NCI-H2227 (cell line): ENCODE data around the gene DTWD1.
A peak's percentile ranks its signal among the peaks of the same experiment; 100 is the strongest.
"Not testable (repeated sequence)": the region's sequence is repeated elsewhere in the genome, so short reads cannot be mapped to it uniquely, and the experiment has no call there.

Experiments used
- DNase-seq: peaks from one replicate; lab custom pipeline; 2025; ENCODE audit not compliant: unreplicated experiment; lab: John Stamatoyannopoulos, UW

The DTWD1 gene, protein sequence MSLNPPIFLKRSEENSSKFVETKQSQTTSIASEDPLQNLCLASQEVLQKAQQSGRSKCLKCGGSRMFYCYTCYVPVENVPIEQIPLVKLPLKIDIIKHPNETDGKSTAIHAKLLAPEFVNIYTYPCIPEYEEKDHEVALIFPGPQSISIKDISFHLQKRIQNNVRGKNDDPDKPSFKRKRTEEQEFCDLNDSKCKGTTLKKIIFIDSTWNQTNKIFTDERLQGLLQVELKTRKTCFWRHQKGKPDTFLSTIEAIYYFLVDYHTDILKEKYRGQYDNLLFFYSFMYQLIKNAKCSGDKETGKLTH

DNA sequence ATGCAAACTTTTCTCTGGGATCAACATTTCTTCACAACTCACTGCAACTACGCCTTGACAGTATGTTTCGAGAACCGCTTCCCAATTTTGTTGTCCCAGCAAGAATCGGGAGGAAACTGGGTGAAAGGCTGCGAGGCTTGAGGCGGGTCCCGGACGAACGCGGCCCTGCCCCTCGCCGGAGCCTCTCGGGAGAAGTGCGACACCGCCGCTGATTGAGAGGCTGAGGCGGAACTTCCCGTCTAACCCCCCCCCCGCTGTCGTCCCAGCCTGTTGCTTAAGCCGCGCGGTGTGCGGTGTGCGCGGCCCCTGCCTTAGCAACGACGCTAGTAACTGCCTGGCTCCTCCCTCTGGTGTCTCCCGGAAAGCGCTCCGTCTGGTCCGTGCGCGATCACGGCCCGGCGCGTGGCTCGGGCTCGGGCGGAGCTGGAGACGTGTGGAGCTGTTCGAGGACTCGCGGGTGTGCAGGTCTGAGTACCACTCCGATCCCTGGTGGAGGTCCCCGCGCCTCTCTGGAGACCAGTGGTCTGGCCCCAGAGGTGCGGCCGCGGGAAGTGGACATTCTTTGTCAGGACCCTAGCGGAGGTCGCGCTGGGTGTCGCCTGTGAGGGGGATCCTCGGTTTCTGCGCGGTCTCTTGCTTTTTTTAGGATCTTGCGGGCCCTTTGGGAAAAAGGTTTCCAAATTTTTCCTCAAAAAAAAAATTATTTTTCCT is at the start of gene DTWD1, which contains the start of gene FAM227B:
DTWD1 (plus strand) TSS at position 391 of the 711 bp plus-strand sequence. CDS start 4,120 bp downstream, outside the sequence.
FAM227B (minus strand) TSS at position 161 of the 711 bp plus-strand sequence. CDS start 5,647 bp downstream, outside the sequence.
- DNase-seq = peak; percentile 96

DNA sequence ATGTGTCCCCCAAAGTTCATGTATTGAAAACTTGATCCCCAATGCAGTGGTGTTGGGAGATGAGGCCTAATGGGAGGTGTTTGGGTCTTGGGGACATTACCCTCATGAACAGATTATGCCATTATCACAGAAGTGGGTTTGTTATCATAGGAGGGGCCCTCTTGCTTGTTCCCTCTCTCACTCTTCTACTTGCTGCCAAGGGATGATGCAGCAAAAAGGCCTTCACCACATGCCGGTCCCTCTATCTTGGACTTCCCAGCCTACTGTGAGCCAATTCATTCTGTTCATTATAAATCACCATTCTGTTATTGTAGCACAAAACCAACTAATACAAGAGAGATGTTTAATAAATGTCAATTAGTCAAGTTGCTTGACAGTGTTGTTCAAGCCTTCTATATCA is 47.4 kb upstream of the DTWD1 start:
- no peak for DNase-seq

DNA sequence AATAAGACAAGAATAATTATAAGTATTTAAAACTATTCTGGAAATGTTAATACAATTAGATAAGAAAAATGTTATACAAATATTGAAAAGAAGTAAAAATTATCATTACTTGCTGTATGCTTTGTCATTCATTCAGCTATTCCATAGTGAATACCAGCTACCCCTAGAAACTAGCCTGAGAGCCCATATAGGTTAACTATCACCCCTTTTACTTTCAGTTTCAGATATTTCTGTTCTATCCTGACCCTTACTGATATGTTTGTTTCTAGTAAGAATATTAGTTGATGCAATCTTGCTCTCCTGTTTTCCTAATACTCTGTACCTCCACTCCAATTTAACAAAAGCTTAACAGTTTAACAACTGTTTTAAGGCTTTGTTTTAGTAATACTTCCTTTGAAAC is 31.8 kb upstream of the DTWD1 start:
- DNase-seq = no peak

DNA sequence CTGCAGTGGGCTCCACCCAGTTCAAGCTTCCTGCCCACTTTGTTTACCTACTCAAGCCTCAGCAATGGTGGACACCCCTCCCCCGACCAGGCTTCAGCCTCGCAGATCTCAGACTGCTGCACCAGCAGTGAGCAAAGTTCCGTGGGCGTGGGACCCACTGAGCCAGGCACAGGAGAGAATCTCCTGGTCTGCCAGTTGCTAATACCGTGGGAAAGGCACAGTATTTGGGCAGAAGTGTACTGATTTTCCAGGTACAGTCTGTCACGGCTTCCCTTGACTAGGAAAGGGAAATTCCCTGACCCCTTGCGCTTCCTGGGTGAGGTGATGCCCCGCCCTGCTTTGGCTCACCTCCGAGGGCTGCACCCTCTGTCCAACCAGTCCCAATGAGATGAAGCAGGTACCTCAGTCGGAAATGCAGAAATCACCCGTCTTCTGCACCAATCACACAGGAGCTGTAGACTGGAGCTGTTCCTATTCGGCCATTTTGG is 28.0 kb upstream of the DTWD1 start:
- not testable (repeated sequence) for DNase-seq

DNA sequence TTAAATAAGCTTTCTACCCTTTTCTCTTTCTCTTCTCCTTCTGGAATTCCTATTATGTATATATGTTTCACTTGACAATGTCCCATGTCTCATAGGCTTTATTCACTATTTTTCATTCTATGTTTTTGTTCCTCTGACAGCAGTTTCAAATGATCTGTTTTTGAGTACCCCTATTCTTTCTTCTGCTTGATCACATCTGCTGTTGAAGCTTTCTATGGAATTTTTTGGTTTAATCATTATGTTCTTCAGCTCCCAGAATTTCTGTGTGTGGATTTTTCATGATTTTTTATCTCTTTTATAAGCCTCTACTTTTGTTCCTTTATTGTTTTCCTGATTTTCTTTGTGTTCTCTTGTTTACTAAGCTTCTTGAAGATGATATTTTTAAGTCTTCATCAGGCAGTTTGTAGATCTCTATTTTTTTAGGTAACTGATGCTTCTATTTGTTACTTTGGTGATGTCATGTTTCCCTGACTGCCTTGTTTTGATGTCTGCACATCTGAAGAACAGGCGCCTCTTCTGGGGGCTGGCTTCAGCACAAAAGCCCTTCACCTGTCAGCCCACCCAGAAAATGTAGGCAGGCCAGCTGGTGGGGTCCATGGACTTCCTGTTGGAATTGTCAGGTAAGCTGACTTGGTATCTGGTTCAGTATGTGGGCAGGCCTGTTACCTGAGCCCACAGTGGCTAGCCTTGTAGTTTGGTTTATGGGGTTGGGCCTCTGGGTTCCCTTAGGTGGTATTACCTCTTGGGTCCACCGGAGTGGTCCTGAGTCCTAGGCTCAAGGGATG is 16.0 kb upstream of the DTWD1 start:
- no peak for DNase-seq

DNA sequence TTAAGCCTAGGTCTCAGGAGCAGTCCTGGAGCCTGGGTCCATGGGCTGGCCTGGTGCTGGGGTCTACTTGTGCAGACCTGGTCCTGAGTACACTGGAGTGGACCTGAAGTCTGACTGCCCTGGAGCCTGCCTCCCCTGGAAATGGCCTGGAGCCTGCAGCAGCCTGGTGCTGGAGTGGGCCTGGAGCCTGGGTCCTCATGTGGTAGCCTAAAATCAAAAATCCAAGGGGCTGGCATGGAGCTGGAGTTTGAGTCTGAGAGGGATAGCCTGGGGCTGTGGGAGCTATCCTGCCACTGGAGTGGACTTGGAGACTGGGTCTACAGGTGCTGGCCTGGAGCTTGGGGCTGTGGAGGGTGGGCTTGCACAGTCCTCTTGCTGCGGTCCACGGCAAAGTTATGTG is 15.3 kb upstream of the DTWD1 start:
- DNase-seq = no peak

DNA sequence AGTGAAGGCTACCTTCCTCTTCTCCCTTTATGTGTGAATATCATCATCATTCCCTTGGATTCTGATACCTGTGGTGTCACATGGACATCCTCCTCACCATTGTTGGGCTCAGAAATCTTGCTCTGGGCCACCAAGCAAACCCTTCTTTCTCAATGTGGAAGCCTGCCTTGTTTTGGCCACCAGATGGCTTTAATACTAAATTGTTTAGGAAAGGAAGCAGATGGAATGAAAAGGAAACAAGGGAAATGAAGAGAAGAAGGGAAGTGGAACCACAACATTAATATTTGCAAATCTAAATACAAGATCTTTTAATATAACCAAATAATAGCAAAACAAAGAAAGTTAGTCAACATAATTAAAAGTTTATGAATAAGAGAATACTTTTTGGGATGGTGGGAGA is 14.3 kb upstream of the DTWD1 start:
- no peak for DNase-seq

DNA sequence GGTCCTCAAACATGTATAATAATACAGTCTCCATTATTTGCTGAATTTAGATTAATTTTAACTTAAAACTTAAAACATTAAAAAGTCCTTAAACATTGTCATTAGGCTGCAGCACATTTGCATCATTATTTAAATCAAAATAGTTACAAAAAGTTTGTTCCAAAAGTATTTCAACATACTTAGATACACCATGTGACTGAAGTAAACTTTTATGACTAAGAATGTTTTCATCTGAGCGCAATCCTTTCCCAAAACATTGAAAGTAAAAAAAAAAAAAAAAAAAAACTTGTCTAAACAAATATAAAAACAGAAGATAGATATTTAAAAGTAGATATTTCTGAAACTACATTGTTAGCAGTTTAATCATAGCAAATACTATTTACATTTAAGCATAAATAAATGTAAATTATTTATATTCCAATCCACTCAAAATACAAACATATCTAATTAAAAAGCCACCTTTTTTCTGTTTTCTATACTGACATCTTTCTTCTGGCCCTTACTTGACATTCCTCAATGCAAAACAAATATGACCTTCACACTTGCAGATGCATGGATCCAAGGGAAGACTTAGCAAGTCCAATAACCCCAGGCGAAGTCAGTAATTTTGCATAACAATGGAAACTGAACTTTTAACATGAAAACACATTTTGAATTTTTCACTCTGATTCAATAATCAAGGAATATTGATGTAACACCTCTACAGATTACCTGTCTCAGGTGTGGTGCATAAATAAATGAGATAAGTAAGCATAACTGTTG is 10.5 kb upstream of the DTWD1 start:
- no peak for DNase-seq

DNA sequence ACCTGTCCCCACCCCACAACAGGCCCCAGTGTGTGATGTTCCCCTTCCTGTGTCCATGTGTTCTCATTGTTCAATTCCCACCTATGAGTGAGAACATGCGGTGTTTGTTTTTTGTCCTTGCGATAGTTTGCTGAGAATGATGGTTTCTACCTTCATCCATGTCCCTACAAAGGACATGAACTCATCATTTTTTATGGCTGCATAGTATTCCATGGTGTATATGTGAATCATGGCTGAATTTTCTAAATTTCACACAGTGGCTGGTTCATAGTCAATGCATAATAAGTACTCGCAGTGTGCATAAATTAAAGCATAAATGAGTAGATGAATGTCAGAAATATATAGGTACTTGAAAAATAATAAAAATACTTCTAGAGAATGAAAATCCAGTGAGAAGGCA is 8.6 kb upstream of the DTWD1 start:
- not testable (repeated sequence) for DNase-seq

DNA sequence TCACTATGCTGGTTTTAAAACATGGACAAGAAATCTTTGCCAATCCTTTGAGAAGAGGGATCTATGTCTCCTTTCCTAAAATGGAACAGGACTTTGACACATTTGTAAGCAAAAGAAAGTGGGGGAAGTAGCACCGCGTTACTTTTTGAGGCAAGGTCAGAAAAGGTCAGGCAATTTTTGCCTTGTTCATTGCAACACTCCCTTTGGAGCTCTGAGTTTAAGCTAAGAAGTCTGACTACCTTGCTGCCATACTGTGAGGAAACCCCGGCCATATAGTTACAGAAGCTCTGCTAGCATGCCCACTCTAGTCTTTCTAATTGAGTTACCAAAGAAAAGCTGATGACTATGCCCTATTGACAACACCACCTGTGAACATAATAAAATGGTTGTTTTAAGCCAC is 1.6 kb upstream of the DTWD1 start:
- DNase-seq = no peak

DNA sequence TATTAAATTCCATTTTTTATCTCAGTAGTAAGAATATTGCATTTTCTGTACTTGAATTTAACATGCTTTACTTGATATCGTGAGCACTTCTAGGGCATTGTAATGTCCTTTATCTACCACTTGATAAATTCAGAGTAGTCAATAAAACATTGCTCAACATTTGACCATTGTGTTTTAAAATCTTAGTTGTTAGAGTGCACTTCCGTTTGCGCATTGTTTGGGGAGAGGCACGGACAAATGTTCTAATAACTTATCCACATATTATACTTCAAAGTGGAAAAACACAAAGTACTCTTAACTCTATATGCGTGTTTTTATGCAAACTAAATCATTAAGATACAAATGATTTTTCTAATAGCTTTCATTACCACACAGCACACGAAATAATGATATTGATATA is 649 bp upstream of the DTWD1 start:
- peak; percentile 18 for DNase-seq

DNA sequence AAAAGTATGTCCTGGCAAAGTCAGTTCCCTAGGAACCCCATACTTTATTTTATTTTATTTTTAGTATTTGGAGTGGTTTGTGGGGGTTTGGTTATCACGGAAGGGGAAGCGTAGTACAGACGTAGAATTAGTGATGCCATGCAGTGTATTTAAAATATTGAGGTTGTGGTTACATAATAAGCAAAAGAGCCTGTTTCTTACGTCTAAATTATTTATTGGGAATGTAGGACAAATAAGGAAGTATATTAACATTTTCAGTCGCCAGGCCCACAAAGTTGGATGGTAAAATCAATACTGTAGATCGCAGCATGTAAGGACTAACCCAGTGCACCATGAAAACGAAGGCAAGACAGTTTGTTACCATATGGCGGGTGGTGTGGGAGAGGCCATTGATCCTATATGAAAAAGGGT is 558 bp downstream of the DTWD1 start:
- DNase-seq = peak; percentile 27

DNA sequence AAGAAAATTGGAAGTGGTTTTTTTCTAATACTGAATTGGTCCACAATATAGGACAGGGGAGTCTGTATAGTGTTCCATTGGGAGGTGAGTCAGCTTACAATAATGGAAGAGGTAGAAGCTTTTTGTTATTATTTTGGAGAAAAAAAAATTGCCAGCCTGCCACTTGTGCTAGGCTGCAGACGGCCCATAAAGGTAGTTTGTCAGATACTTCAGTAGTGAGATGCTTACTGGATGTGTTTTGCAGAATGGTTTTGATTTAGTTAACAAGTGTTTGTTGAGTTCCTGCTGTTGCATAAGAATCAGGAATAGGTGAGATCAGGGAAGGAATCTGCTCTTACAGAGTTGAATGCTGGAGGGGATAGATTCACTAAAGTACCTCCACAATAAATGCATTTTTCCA is 1.0 kb downstream of the DTWD1 start:
- no peak for DNase-seq

DNA sequence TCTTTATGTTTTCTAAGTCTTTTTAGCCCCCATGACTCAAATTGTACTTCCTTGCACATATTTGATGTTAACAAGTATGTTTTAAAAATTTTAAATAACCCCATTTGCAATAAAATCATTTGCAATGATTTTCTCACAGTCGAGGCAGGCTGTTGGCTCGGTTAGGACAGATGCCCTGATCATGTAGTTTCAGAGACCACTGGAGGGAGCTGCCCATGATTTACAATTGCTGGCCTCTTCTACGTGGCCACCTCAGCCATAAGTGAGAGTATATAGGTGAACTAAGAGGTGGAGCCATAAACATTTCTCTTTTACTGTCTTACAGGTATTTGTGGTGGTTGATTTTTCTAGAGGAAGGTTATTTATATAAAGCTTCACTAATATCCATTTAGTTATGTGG is 1.7 kb downstream of the DTWD1 start:
- no peak for DNase-seq

DNA sequence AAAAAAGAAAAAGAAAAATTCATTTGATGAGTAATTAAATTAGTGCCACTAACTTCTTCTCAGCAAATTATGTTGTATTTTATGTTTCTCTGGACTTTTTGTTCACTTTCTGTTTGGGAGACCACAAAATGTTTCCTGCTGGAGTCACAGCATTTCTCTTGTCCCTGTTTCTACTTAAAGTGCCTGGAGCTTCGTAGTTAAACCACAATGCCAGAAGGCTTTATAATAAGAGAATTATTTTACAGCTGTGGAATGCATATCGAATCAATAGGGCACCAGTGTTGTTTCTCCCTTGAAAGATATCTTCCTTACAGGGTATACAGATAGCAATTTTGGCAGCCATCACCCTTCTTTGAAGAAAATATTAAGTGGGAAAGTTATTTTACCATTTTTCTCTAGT is 3.2 kb downstream of the DTWD1 start:
- DNase-seq = no peak

DNA sequence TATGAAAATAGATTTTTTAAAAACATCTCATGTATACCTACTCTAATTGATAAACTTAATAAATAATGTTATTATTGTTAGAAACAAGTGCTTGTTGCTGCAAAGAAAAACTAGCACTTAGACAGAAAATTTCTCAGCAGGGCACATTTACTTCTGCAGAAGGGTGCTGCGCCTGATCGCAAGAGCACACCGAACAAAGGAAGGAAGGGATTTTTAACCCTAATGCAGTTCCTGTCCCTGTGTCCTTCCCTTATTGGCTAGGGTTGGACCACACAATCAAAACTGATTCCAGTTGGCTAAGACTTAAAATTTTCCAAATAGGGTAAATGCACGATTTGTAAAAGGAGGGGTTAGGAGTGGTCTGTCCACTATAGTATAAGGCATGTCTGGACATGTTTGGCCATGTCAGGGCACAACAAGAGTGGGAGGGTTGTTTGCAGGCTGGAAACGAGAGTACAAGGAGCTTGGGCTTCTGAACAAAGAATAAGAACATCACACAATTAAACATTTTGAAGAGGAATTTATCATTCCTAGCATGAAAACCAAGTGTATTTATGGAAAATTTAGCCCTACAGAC is 4.7 kb downstream of the DTWD1 start:
- DNase-seq = no peak

DNA sequence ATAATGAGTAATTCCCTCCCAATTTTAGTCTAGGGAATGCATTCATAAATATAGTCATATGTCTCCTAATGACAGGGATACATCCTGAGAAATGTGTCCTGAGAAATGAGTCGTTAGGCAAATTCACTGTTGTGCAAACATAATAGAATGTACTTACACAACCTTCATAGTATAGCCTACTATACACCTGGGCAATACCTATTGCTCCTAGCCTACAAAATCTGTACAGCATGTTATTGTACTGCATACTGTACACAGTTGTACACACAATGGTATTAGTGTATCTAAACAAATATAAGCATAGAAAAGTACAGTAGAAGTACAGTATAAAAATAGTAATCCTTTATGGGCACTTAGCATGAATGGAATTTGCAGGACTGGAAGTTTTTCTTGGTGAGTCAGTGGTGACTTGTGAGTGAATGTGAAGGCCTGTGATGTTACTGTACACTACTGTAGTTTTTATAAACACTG is 6.6 kb downstream of the DTWD1 start:
- no peak for DNase-seq

DNA sequence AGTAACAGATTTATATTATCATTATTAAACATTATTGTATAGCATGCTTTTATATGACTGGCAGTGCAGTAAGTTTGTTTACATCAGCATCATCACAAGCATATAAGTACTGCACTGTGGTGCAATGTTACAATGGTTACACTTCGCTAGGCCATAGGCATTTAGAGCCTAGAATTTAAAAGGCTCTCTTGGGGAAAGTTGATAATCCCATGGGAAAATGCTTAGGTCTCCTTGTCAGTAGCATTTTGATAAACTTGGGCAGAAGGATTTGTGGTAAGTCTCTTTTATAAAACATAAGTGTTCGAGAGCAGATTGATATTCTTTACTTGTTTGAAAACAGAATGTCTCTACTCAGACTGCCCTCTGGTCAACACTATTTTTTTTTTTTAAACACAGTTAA is 7.5 kb downstream of the DTWD1 start:
- no peak for DNase-seq

DNA sequence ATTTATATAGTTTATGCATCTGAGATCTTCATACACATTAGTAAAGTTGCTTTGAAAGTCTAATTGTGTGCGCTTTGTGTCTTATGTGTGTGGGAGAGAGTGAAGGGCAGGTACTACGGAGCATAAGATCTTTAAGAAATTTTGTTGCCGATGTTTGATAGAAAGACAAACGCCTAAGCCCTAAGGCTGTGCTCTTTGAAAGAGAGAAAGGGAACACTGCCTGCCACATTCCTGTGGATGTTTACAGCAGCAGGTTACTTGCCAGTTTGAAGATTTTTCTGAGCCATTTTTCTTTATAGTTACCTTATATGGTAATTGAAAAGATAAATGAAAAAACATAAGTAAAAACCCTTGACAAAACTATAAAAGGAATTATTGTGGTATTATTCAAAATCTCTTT is 17.0 kb downstream of the DTWD1 start:
- no peak for DNase-seq

DNA sequence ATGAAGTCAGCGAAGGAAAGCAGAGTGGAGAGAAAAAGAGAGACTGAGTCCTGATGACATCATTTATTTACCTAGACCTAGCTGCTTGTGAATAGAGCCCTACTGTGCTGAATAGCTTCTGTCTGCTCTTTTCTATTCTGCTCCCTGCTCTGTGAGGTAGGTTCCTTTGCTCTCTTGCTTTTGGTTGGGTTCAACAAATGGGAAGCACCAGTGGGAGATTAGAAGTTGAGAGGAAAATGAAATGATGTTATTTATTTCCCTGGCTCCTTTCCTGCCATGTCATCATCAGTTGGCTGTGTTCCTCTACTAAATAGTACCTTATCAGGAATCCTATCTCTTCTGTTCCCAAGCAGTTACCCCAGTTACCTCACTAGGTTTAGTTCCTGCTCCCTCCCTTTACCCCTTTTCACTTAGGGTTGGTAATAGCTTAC is 23.5 kb downstream of the DTWD1 start:
- DNase-seq = no peak
